ENCODE results near the gene EFL1.

The EFL1 gene

DNA sequence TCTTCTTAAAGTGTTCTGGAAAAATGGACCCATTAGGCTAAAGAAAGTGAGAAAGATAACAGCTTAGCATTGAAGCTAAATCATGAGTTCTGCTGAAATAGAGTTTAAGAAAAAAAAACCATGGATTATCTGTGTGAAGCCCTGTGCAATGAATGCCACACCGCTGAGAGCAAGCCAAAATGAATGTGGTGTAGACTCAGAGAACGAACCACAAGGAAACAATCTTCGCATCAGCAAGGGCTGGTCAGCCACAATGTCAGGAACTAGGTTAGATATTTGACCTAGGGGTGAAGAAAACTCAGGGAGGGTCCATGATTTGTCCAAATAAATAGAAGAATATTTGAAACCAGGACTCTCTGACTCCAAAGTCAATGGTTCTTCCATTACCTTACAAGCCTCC, 125.3 kb downstream of the EFL1 start:
- Histone ChIP-seq H3K4me3 (ENCODE audit: insufficient read depth in 1 of 2, low read depth in 1 of 2, low read length in 2 of 2) (no peak overlapping the region), H3K27me3 (ENCODE audit: control insufficient read depth in 1 of 2, insufficient read depth in 1 of 2, low read length in 2 of 2) (no peaks in the 10 kb centered on the region), H3K27ac (ENCODE audit: low read length, poor library complexity, severe bottlenecking) (no peak overlapping the region), H2BK15ac (ENCODE audit: low read depth, poor library complexity, severe bottlenecking) (no peak overlapping the region), H2BK120ac (ENCODE audit: low read depth, low read length) (no peak overlapping the region), H2BK5ac (ENCODE audit: low read depth, low read length, poor library complexity, severe bottlenecking) (no peak overlapping the region), H3K79me1 (replicated peaks; ENCODE audit: low read length, poor library complexity, severe bottlenecking) (no peaks in the 10 kb centered on the region), H3K9me3 (ENCODE audit: control insufficient read depth, low read length) (no peaks in the 10 kb centered on the region), H3K4me1 (ENCODE audit: control insufficient read depth, insufficient read depth, low read depth, low read length) (peaks cover 3% of the 10 kb centered on the region), H3K4ac (ENCODE audit: low read depth in 1 of 2, low read length in 2 of 2) (no peak overlapping the region), H3K18ac (ENCODE audit: low read depth in 1 of 2, low read length in 2 of 2) (no peak overlapping the region), H3K14ac (ENCODE audit: low read length in 2 of 2) (no peak overlapping the region), H2AK5ac (ENCODE audit: low read length, severe bottlenecking) (no peak overlapping the region), H3K36me3 (ENCODE audit: control insufficient read depth in 1 of 2, insufficient read depth in 2 of 2, low read depth in 1 of 2, low read length in 2 of 2) (peaks cover 0 to 42% of the 10 kb centered on the region in 2 experiments), H2BK12ac (ENCODE audit: low read length in 2 of 2) (no peak overlapping the region), H4K91ac (ENCODE audit: low read length) (no peak overlapping the region), H3K23ac (ENCODE audit: low read length in 2 of 2) (no peak overlapping the region), H3K4me2 (ENCODE audit: low read length, poor library complexity, severe bottlenecking) (no peak overlapping the region), H2AFZ (ENCODE audit: low read depth, low read length) (no peak overlapping the region), H4K8ac (ENCODE audit: low read length) (no peak overlapping the region), H3K9ac (ENCODE audit: low read length) (no peak overlapping the region)
- DNase-seq: no peak
- 90% methylated on average over 3 of the region's 3 CpGs for WGBS

DNA sequence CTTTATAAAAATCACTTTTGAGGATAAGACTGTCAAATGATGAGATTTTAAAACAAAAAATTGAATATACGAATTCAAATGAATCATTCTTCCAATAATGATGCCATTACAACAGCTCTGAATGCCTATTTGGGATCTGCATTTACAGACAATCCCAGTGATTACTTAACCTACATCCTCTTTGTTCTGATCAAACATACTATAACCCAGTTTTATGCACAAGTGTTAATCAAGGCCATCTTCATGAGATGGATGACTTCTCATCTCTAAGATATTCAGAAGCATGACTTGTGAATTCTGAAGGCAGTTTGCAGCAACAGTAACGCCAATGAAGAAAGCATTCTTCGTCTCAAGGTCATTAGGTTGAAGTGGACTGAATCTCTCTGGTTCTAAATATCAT, 126.4 kb downstream of the EFL1 start:
- Histone ChIP-seq H3K4me3 (ENCODE audit: insufficient read depth in 1 of 2, low read depth in 1 of 2, low read length in 2 of 2) (no peak overlapping the region), H3K9ac (ENCODE audit: low read length) (no peak overlapping the region), H3K23ac (ENCODE audit: low read length in 2 of 2) (no peak overlapping the region), H3K36me3 (ENCODE audit: control insufficient read depth in 1 of 2, insufficient read depth in 2 of 2, low read depth in 1 of 2, low read length in 2 of 2) (peaks cover 0 to 36% of the 10 kb centered on the region in 2 experiments), H3K27ac (ENCODE audit: low read length, poor library complexity, severe bottlenecking) (no peak overlapping the region), H3K4ac (ENCODE audit: low read depth in 1 of 2, low read length in 2 of 2) (no peak overlapping the region), H3K9me3 (ENCODE audit: control insufficient read depth, low read length) (no peaks in the 10 kb centered on the region), H4K91ac (ENCODE audit: low read length) (no peak overlapping the region), H2BK5ac (ENCODE audit: low read depth, low read length, poor library complexity, severe bottlenecking) (no peak overlapping the region), H3K18ac (ENCODE audit: low read depth in 1 of 2, low read length in 2 of 2) (no peak overlapping the region), H2BK12ac (ENCODE audit: low read length in 2 of 2) (no peak overlapping the region), H3K27me3 (ENCODE audit: control insufficient read depth in 1 of 2, insufficient read depth in 1 of 2, low read length in 2 of 2) (no peaks in the 10 kb centered on the region), H4K8ac (ENCODE audit: low read length) (no peak overlapping the region), H3K4me1 (ENCODE audit: control insufficient read depth, insufficient read depth, low read depth, low read length) (peaks cover 5% of the 10 kb centered on the region), H3K14ac (ENCODE audit: low read length in 2 of 2) (no peak overlapping the region), H3K4me2 (ENCODE audit: low read length, poor library complexity, severe bottlenecking) (no peak overlapping the region), H2AFZ (ENCODE audit: low read depth, low read length) (no peak overlapping the region), H2BK15ac (ENCODE audit: low read depth, poor library complexity, severe bottlenecking) (no peak overlapping the region), H2BK120ac (ENCODE audit: low read depth, low read length) (no peak overlapping the region), H2AK5ac (ENCODE audit: low read length, severe bottlenecking) (no peak overlapping the region), H3K79me1 (replicated peaks; ENCODE audit: low read length, poor library complexity, severe bottlenecking) (no peaks in the 10 kb centered on the region)
- no peak for DNase-seq
- 90% methylated on average over 3 of the region's 3 CpGs for WGBS

DNA sequence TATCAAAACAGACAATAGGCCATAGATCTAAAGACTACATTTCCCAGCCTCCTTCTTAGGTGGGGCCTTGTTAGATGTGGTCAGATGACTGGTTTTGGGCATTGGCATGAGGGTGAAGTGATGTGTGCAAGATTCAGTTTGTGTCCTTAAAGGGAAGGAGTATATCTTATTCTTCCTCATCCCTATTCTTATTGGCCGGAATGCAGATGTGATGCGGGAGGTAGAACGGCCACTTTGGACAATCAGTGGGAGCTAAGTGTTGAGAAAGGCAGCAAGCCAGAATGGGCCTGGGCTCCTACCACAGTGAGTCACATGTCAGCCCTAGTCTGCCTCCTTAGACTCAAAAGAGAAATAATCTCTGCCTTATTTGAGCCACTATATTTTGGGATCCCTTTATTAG, 126.9 kb downstream of the EFL1 start:
- no peak overlapping the region for H3K18ac ChIP-seq (ENCODE audit: low read depth in 1 of 2, low read length in 2 of 2)
- peaks cover 0 to 36% of the 10 kb centered on the region in 2 experiments for H3K36me3 ChIP-seq (ENCODE audit: control insufficient read depth in 1 of 2, insufficient read depth in 2 of 2, low read depth in 1 of 2, low read length in 2 of 2)
- no peaks in the 10 kb centered on the region for H3K79me1 ChIP-seq (replicated peaks; ENCODE audit: low read length, poor library complexity, severe bottlenecking)
- no peak for DNase-seq
- no peak overlapping the region for H2AFZ ChIP-seq (ENCODE audit: low read depth, low read length)
- H3K4me3 ChIP-seq (ENCODE audit: insufficient read depth in 1 of 2, low read depth in 1 of 2, low read length in 2 of 2): no peak overlapping the region
- no peak overlapping the region for H2AK5ac ChIP-seq (ENCODE audit: low read length, severe bottlenecking)
- H2BK120ac ChIP-seq (ENCODE audit: low read depth, low read length): no peak overlapping the region
- H3K23ac ChIP-seq (ENCODE audit: low read length in 2 of 2): no peak overlapping the region
- WGBS: 100% methylated on average over 3 of the region's 3 CpGs
- no peak overlapping the region for H3K14ac ChIP-seq (ENCODE audit: low read length in 2 of 2)
- H3K4me2 ChIP-seq (ENCODE audit: low read length, poor library complexity, severe bottlenecking): no peak overlapping the region
- no peaks in the 10 kb centered on the region for H3K27me3 ChIP-seq (ENCODE audit: control insufficient read depth in 1 of 2, insufficient read depth in 1 of 2, low read length in 2 of 2)
- no peaks in the 10 kb centered on the region for H3K9me3 ChIP-seq (ENCODE audit: control insufficient read depth, low read length)
- H3K4ac ChIP-seq (ENCODE audit: low read depth in 1 of 2, low read length in 2 of 2): no peak overlapping the region
- no peak overlapping the region for H4K8ac ChIP-seq (ENCODE audit: low read length)
- H2BK5ac ChIP-seq (ENCODE audit: low read depth, low read length, poor library complexity, severe bottlenecking): no peak overlapping the region
- H3K27ac ChIP-seq (ENCODE audit: low read length, poor library complexity, severe bottlenecking): no peak overlapping the region
- H4K91ac ChIP-seq (ENCODE audit: low read length): no peak overlapping the region
- no peak overlapping the region for H3K9ac ChIP-seq (ENCODE audit: low read length)
- H2BK15ac ChIP-seq (ENCODE audit: low read depth, poor library complexity, severe bottlenecking): no peak overlapping the region
- H3K4me1 ChIP-seq (ENCODE audit: control insufficient read depth, insufficient read depth, low read depth, low read length): peaks cover 5% of the 10 kb centered on the region
- H2BK12ac ChIP-seq (ENCODE audit: low read length in 2 of 2): no peak overlapping the region

DNA sequence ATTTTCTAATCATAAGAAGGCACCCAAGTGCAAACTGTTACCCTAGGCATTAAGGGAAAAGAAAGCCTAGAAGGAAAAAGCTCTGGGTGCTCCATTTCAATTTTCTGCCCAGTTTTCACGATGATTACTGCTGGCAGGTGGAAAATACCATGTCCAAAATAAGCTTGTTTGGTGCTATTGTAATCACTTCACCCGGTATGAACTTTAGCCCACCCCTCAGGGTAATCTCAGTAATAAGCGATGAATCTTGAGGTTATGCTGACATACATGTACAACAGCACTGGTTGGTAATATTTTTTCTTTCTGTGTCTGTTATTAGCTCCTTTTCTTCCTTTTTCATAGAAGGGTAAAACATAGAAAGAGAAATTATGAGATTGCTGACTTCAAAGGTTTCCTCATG, 128.1 kb downstream of the EFL1 start:
- H3K9me3 ChIP-seq (ENCODE audit: control insufficient read depth, low read length): no peaks in the 10 kb centered on the region
- H4K91ac ChIP-seq (ENCODE audit: low read length): no peak overlapping the region
- no peak overlapping the region for H3K4ac ChIP-seq (ENCODE audit: low read depth in 1 of 2, low read length in 2 of 2)
- H3K18ac ChIP-seq (ENCODE audit: low read depth in 1 of 2, low read length in 2 of 2): no peak overlapping the region
- H3K4me1 ChIP-seq (ENCODE audit: control insufficient read depth, insufficient read depth, low read depth, low read length): peaks cover 8% of the 10 kb centered on the region
- WGBS: 100% methylated on average over 2 of the region's 3 CpGs
- DNase-seq: no peak
- H4K8ac ChIP-seq (ENCODE audit: low read length): no peak overlapping the region
- H3K23ac ChIP-seq (ENCODE audit: low read length in 2 of 2): no peak overlapping the region
- peaks cover 0 to 36% of the 10 kb centered on the region in 2 experiments for H3K36me3 ChIP-seq (ENCODE audit: control insufficient read depth in 1 of 2, insufficient read depth in 2 of 2, low read depth in 1 of 2, low read length in 2 of 2)
- H3K4me3 ChIP-seq (ENCODE audit: insufficient read depth in 1 of 2, low read depth in 1 of 2, low read length in 2 of 2): no peak overlapping the region
- no peak overlapping the region for H2AFZ ChIP-seq (ENCODE audit: low read depth, low read length)
- H2BK120ac ChIP-seq (ENCODE audit: low read depth, low read length): no peak overlapping the region
- no peak overlapping the region for H3K9ac ChIP-seq (ENCODE audit: low read length)
- no peak overlapping the region for H3K27ac ChIP-seq (ENCODE audit: low read length, poor library complexity, severe bottlenecking)
- no peak overlapping the region for H2BK15ac ChIP-seq (ENCODE audit: low read depth, poor library complexity, severe bottlenecking)
- H2BK5ac ChIP-seq (ENCODE audit: low read depth, low read length, poor library complexity, severe bottlenecking): no peak overlapping the region
- no peak overlapping the region for H2AK5ac ChIP-seq (ENCODE audit: low read length, severe bottlenecking)
- H3K27me3 ChIP-seq (ENCODE audit: control insufficient read depth in 1 of 2, insufficient read depth in 1 of 2, low read length in 2 of 2): no peaks in the 10 kb centered on the region
- H2BK12ac ChIP-seq (ENCODE audit: low read length in 2 of 2): no peak overlapping the region
- H3K14ac ChIP-seq (ENCODE audit: low read length in 2 of 2): no peak overlapping the region
- H3K79me1 ChIP-seq (replicated peaks; ENCODE audit: low read length, poor library complexity, severe bottlenecking): no peaks in the 10 kb centered on the region
- no peak overlapping the region for H3K4me2 ChIP-seq (ENCODE audit: low read length, poor library complexity, severe bottlenecking)
